Neural progenitor cell (in vitro differentiated cells): Measurements from ENCODE around the gene JAK2.

ENCODE experiments used
- EZH2 ChIP-seq: fragments of 200-600 bp; sonication (generic); IDR thresholded peaks from 2 replicates; pipeline ENCODE4 v1.6.1; 2017; ENCODE audit warnings: antibody characterized with exemption, mild to moderate bottlenecking, moderate library complexity
- EZH2phosphoT487 ChIP-seq: fragments of 200-600 bp; sonication (generic); IDR thresholded peaks from 2 replicates; pipeline ENCODE4 v1.6.1; 2017; ENCODE audit warnings: antibody characterized with exemption
- TF ChIP-seq, protein P1 (sequence below): fragments of 200-600 bp; sonication (generic); IDR thresholded peaks from 2 replicates; pipeline ENCODE4 v1.5.1; 2017; ENCODE audit warnings: antibody characterized with exemption, mild to moderate bottlenecking

GRCh38 chr9:4980086-4980727 is 4.9 kb upstream of the JAK2 start:
- TF ChIP-seq, protein P1, sequence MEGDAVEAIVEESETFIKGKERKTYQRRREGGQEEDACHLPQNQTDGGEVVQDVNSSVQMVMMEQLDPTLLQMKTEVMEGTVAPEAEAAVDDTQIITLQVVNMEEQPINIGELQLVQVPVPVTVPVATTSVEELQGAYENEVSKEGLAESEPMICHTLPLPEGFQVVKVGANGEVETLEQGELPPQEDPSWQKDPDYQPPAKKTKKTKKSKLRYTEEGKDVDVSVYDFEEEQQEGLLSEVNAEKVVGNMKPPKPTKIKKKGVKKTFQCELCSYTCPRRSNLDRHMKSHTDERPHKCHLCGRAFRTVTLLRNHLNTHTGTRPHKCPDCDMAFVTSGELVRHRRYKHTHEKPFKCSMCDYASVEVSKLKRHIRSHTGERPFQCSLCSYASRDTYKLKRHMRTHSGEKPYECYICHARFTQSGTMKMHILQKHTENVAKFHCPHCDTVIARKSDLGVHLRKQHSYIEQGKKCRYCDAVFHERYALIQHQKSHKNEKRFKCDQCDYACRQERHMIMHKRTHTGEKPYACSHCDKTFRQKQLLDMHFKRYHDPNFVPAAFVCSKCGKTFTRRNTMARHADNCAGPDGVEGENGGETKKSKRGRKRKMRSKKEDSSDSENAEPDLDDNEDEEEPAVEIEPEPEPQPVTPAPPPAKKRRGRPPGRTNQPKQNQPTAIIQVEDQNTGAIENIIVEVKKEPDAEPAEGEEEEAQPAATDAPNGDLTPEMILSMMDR = no peak
- no peak for TF ChIP-seq EZH2
- TF ChIP-seq EZH2phosphoT487 = no peak
